ENCODE data around the gene SMOC2.
A peak's percentile ranks its signal among the peaks of the same experiment; 100 is the strongest.

Gene SMOC2

DNA sequence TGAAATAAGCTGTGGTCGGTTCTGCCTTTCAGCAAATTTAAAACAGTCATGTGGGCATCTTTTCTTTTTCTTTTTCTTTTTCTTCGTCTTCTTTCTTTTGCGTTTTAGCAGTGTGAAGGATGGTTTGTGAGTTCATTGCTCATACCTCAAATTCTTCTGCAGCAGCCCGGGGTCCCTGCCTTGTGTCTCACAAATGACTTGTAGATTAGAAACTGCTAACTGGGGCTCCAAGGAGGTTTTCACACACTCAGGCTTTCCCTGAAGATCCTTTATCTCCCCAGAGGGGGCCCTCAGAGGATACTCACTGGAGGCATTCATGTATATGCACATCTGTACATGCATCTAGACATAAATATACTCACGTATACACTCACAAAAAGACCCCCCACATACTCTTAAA, 1.7 kb downstream of the SMOC2 start:
- no peak for DNase-seq

GRCh38 chr6:168447282-168447681, 6.3 kb downstream of the SMOC2 start:
- no peak for DNase-seq

GRCh38 chr6:168447700-168448099, 6.7 kb downstream of the SMOC2 start:
- no peak for DNase-seq

DNA sequence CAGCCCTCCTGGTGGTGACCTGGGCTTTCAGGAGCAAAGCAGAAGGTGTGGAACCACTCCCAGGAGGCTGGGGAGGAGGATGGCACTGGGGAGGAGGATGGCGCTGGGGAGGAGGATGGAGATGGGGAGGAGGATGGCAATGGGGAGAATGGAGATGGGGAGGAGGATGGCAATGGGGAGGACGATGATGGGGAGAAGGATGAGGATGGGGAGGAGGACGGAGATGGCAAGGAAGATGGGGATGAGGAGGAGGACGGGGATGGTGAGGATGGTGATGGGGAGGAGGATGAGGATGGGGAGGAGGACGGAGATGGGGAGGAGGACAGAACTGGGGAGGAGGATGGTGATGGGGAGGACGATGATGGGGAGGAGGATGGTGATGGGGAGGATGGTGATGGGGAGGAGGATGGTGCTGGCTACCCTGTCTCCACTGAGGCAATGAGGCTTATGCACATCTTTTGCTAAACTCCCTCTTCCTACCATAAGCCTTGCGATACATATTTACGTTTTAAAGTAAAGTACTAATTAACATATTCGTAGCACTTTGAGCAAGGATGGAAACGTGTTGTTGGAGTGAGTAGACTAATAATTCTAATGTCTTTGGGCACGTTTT, 7.4 kb downstream of the SMOC2 start:
- DNase-seq: no peak

DNA sequence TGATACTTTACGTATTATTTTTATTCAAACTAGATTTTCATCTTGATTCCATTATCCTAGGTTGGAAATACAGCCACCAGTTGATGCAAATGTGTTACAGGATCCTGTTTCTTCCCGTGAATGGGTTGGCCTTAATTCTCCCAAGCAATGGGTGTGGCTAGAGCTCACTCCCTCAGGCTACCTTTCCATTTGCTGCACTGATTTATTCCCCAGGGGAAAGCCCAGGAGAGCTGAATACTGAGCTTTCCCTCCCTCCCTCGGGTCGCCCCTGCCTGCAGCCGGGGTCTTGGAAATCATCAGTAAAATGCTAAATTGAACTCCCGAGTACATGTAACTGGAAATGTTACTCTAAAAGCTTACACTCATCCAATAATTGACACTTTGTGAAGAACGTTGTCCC, 9.9 kb downstream of the SMOC2 start:
- DNase-seq: no peak

GRCh38 chr6:168451805-168452517, 11.0 kb downstream of the SMOC2 start:
- DNase-seq: peak in 2 of 51 donors; percentile 5 to 16

DNA sequence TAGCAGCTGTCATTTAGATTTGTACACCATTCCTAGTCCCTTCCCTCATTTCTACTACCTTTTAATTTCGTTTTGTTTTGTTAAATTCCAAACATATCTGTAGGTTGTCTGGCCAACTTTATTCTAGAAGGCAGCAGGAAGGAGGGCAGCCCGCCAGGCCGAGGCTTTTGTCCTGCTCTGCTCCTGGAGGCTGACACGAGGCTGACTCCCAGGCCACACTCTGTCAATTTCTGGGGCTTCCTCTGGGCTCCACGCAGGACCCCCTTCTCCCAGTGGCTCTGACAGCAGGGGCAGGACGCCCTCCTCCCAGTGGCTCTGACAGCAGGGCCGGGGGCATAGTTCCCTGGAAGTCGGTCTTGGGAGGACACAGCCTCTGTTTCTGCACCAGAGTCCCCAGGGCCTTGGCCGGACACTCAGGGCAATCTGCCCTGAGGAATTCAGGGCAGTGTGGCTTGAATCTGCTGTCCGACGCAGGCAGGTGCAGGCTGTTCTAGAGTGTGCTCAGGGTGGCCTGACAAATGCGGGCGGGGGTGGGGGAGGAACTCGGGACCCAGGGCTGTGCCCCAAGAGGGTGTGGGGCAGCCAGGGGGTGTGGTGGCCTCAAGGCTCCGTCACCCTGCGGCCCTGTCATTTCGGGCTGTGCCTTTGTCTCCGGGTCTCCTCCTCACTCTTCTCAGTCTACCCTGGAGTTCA, 11.8 kb downstream of the SMOC2 start:
- no peak for DNase-seq

GRCh38 chr6:168455847-168456530, 15.0 kb downstream of the SMOC2 start:
- DNase-seq: no peak

DNA sequence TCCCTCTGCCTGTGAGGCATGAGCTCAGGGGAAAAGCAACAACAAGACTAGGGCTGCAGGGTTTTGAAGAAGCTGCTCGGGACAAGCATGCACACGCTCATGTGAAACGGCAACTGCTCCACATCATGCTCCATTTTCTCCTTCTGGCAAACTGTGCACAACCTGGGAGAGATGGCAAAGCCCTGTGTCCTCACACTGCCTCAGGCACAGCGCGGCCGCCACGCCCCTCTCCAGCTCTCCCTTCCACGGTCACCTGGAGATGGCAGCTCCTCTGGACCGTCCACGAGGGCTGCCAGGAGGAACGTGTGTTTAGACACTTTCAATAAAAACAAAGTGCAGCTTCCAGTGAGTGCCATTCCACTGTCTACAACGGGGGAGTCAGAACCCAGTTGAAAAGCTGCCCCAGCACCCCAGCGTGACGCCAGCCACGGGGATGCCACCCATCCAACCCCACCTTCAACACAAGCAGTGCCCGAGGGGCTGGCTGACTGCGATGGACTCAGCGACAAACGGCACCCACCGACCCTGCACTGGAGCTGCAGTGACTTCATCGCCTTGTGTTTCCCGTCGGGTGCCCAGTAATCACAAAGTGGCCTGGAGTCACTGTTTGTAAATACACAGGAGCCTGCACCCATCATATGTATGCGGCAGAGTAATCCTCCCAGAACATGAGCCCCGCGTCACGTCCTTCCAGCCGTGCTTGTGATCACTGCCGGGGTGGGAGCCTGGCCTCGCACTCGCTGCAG, 16.1 kb downstream of the SMOC2 start:
- no peak for DNase-seq

DNA sequence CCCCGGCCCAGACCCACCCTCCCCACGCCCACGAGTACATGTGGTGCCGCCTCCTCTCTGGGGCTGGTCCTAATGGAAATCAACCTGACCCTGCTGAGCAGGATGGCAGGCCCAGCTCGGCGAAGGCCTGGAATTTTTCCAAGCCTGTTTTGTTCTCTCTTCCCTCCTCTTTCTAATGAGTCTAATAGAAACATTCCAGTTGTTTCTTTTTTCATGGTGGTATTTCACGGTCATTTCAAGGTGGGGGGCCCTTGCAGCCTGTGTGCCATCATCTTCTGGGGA, 16.6 kb downstream of the SMOC2 start:
- no peak for DNase-seq

GRCh38 chr6:168458101-168458500, 17.1 kb downstream of the SMOC2 start:
- no peak for DNase-seq

DNA sequence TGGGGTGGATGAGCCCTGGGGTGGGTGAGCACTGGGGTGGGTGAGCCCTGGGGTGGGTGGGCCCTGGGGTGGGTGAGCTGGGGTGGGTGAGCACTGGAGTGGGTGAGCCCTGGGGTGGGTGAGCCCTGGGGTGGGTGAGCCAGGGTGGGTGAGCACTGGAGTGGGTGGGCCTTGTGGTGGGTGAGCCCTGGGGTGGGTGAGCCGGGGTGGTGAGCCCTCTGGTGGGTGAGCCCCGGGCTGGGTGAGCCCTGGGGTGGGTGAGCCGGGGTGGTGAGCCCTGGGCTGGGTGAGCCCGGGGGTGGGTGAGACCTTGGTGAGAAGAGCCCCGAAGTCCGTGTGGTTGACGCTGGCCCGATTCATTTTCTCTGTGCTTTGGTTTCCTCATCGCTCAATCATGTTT, 18.6 kb downstream of the SMOC2 start:
- no peak for DNase-seq

DNA sequence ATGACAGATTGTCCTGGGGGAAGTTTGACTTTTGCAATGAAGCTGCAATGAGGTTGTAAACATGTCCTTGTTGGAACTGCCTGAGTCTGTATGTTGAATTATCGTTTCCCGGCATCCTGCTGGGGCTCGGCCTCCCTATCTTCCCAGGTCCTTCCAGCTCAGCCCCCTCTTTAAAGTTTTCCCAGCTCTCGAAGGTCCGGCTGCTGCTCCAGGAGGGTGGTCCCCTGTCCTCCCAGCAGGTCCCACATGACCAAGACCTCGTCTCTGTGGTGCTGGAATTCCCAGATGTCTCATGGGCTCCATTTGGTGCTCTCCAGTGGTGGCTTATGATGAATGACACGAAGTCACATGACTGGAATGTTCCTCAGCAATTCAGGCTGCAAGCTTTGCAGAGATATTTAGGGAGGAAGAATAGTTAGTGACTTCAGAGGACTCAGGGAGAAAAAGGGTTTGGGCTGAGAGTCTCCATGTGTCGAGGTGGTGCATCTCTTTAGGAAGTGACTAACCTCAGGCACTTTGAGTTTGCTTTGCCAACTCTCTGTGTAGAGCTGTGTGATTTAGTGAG, 21.4 kb downstream of the SMOC2 start:
- DNase-seq: no peak

- no peak for DNase-seq
Observed at GRCh38 chr6:168464546-168464945, 23.6 kb downstream of the SMOC2 start.

GRCh38 chr6:168468045-168468444, 27.1 kb downstream of the SMOC2 start:
- DNase-seq: no peak

- DNase-seq: no peak
Observed at GRCh38 chr6:168469521-168469920, 28.5 kb downstream of the SMOC2 start.

DNA sequence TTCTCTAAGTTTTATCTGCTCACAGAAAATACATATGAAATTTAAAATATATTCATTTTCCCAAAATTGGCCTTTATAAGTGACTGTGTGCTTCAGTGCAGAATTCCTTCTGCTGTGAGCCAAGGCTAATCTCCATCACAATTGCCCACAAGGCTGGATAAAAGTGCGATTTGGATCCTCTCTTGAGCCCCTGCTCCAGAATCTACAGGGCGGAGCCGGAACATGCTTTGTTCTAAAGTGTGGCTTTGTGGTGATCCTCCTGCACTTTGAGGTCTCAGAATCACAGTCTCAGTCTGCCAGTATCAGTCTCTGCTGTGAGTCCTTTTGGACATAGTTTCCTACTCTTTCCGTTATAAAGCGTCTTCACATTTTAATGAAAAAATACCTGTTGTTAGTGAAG, 28.9 kb downstream of the SMOC2 start:
- no peak for DNase-seq

DNA sequence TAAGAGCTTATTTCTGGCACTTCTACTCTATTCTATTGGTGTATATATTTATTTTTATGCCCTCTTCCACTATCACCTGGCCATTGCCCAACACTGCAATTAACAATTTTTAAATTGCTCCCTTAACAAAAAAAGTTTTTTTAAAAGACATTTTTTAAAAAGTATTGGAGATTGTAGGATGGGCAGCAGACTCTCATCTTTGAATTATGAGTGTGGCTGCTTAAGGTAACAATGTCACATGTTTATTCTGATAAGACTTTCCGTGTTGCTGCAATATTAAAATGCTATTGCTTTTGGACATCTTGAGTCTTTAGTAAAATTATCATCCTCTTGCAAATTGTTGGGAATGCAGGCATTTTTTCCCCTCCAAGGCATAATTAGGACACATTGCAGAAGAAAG, 31.4 kb downstream of the SMOC2 start:
- DNase-seq: no peak

DNA sequence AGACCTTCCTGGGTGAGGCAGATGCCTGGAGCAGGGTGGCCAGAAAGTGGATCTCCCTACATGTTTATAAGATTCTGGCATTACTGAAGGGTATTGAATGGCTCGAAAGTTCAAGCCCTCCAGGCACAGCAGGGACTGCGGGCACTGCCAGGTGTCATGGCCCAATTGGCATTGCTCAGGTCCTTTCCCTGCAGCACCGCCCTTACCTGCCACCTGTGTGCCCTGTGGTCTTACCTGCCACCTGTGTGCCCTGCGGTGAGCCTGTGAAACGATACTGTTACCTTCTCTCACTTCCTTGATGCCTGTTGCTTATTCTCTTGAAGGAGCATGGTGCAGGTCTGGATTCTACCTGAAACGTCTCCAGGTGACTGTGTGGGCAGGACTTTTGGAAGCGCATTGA, 32.2 kb downstream of the SMOC2 start:
- no peak for DNase-seq

DNA sequence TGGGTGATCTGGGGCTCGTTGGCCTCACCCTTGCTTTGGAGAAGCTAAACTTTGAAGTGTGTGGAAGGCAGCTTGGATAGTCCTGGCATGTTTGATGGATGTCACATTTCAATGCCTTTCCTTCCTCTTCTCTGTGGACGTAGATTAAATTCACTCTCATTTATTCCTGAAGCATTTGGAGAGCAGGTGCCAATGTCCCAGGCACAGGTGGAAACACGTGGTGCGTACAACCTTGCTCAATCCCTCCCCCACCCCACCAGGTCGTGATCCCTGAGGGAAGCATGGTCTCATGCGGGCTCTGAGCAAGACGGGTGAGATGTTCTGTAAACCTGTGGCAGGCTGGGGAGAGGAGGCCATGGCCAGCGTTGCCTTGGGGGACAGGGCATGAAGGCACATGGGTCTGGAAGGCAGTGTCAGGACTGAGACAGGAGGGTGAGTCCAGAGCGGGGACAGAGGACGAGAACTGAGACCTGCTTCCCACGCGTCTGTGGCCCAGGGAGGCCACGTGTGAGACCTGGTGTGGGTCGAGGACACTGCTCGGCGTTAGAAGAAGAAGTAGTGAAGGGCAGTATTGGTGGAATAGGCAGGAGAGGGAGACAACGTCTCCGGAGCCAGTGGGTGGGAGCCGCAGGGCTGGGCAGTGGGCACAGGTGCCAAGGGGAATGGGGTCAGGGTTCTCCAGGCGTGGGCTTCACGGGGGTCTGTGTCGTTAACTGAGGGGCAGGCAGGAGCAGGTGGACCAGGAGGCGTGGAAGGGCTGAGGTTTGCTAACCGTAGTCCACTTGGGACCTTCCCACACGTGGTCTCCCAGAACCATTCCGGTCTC, 34.4 kb downstream of the SMOC2 start:
- DNase-seq: no peak

- no peak for DNase-seq
Observed at GRCh38 chr6:168479421-168479820, 38.4 kb downstream of the SMOC2 start.
